NCI-H2171 treated with DMSO at 0.1 percent for 48 hours (cell line): ENCODE measurements around the gene EEF2.
"Not testable (repeated sequence)": the region's sequence is repeated elsewhere in the genome, so short reads cannot be mapped to it uniquely, and the experiment has no call there.

Experiments
- DNase-seq: peaks from one replicate; lab custom pipeline; 2025; lab: John Stamatoyannopoulos, UW

EEF2 gene

GRCh38 chr19:3944018-3944721, 41.1 kb downstream of the EEF2 start:
- DNase-seq = no peak

- no peak for DNase-seq
Observed at GRCh38 chr19:3942790-3943409, 42.4 kb downstream of the EEF2 start.

DNA sequence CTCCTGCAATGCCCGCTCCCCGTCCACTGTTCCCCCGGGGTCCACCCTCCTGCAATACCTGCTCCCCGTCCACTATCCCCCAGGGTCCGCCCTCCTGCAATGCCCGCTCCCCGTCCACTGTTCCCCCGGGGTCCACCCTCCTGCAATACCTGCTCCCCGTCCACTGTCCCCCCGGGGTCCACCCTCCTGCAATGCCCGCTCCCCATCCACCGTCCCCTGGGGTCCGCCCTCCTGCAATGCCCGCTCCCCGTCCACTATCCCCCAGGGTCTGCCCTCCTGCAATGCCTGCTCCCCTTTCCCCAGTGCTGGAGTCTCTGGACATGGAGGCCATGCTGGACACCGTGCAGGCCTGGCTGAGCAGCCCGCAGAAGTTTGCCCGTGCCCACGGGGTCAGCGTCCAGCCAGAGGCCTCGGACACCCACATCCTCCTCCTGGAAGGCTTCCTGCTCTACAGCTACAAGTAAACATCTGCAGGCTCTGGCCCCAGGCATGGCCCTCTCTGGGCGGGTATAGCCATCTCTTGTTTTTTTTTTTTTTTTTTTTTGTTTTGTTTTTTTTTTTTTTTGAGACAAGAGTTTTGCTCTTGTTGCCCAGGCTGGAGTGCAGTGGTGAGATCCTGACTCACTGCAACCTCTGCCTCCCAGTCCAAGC, 46.8 kb downstream of the EEF2 start:
- DNase-seq = not testable (repeated sequence)

- no peak for DNase-seq
Observed at GRCh38 chr19:3936506-3937442, 48.5 kb downstream of the EEF2 start.

DNA sequence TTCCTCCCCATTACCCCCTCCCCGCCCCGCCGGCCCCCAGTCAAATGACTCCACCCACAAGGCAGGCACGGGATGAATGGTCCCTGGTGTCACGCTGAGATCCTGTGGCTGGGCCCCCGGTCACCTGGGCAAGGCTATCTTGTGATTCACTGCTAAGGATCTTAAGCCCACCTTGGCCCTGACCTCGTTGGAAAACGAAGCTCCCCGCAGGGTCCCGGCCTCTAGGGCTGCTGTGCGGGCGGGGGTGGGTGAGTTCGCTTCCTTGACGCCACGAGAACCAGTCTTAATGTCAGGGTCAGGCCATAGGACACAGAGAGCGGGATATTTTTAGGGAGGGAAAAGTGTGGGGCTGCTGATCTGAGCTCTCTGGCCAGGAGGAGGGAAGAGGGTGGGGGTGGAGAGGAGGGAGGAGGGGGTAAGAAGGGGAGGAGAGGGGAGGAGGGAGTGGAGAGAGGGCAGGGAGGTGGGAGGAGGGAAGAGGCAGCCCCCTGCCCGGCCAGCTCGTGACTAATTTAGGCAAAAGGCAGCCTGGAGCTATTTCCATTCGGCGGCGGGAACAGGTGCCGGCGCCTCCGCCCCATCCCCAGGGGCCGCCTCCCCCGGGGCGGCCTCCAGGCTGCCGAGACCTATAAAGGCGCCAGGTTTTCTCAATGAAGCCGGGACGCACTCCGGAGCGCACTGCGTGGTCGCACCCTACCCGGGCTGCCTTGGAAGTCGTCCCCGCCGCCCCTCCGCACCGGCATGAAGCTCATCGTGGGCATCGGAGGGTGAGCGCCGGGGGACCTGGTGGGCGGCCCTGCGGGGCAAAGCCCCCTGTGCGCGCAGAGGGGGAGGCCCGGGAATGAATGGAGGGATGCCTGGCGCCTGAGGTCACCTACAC, 52.1 kb downstream of the EEF2 start, which contains the start of gene NMRK2:
Gene NMRK2, plus strand, starts transcription at position 139 of the 880 bp plus-strand sequence. Its CDS starts 603 bp downstream, at position 742.
- DNase-seq = peak; percentile 48

- DNase-seq = no peak
Observed at GRCh38 chr19:3931041-3931440, 54.2 kb downstream of the EEF2 start.
